Measurements from ENCODE around the gene ZBED6. TPM values are rescaled to one million over a fixed set of nuclear protein-coding genes. Genes with fewer than 3 reads are reported as not detected.

Gene ZBED6
- total RNA-seq, 2 donors from 2014 or later: 19.1 to 31.2 TPM

DNA sequence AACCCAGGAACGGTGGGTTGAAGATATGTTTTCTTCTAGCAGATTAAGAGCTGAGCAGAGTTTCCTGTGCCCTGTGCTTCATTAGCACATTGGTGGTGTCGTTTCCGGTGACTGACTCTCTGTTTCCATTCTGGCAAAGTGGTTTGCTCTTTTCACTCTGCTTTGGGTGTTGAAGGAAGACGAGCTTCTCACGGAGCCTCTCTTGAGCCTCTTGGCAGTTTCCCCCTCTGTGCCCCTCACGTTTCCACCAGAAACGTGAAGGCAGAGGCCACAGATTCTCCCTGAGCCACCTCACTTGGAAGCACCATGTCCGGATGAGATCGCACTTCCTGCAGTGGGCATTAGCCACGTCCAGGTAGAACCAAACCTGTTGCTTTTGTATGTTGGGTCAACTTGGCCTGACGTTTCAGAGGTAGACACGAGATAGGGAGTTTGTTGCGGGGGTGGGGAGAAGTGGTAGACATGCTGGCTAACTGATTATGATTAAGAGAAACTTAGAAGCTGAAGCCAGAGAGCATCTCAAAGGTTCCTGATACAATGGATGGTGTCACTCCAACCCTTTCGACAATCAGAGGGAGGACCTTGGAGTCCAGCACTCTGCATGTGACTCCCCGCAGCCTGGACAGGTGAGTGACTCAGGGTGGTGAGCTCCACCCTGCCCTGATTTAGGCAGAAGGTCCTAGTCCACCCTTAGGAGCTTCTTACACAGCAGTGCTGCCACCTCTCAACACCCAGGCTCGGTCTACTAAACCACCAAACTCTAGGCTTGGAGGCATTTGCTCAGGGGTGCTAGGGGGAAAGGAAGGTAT lies 30.2 kb upstream of the ZBED6 start, which contains the start of gene LAX1:
LAX1 (plus strand) TSS at position 155 of the 809 bp plus-strand sequence; CDS start at position 538, 383 bp downstream.
- Histone ChIP-seq H3K27ac (no peak within 1 kb of the TSS), H3K27me3 (replicated peaks; ENCODE audit: insufficient read depth) (no peaks in the 10 kb centered on the region), H3K36me3 (no peaks in the 10 kb centered on the region), H3K4me1 (ENCODE audit: control insufficient read depth in 1 of 2, low read depth in 2 of 2) (peaks cover 0 to 4% of the 10 kb centered on the region in 2 donors), H3K9me3 (no peaks in the 10 kb centered on the region), H3K4me3 (peak within 1 kb of the TSS; percentile 41)
- TF ChIP-seq, protein P1, sequence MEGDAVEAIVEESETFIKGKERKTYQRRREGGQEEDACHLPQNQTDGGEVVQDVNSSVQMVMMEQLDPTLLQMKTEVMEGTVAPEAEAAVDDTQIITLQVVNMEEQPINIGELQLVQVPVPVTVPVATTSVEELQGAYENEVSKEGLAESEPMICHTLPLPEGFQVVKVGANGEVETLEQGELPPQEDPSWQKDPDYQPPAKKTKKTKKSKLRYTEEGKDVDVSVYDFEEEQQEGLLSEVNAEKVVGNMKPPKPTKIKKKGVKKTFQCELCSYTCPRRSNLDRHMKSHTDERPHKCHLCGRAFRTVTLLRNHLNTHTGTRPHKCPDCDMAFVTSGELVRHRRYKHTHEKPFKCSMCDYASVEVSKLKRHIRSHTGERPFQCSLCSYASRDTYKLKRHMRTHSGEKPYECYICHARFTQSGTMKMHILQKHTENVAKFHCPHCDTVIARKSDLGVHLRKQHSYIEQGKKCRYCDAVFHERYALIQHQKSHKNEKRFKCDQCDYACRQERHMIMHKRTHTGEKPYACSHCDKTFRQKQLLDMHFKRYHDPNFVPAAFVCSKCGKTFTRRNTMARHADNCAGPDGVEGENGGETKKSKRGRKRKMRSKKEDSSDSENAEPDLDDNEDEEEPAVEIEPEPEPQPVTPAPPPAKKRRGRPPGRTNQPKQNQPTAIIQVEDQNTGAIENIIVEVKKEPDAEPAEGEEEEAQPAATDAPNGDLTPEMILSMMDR (IDR thresholded peaks at IDR 0.05): no peak
- ATAC-seq (ENCODE audit: insufficient number of reproducible peaks, low FRiP score, low read depth): no peak
- no peak for DNase-seq (ENCODE audit: low spot score)

DNA sequence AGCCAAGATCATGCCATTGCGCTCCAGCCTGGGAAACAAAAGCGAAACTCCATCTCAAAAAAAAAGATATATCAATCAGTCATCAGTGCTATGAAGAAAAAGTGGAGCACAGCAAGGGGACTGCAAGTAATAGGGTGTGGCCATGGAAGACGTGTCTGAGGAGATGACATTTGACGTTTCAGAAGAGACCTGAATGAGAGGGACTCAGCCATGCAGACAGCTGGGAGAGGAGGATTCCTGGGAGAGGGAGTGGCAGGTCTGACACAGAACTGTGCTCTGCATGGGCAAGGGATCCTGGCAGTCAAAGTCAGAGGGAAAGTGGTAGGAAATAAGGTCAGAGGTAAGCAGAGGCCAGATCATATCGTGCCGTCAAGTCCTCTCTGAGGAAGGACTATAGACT lies 27.2 kb upstream of the ZBED6 start:
- Histone ChIP-seq H3K27me3 (replicated peaks; ENCODE audit: insufficient read depth) (no peaks in the 10 kb centered on the region), H3K27ac (no peak overlapping the region), H3K36me3 (no peaks in the 10 kb centered on the region), H3K9me3 (no peaks in the 10 kb centered on the region), H3K4me3 (no peak overlapping the region), H3K4me1 (ENCODE audit: control insufficient read depth in 1 of 2, low read depth in 2 of 2) (peaks cover 0 to 9% of the 10 kb centered on the region in 2 donors)
- DNase-seq (ENCODE audit: low spot score) (no peak), ATAC-seq (ENCODE audit: insufficient number of reproducible peaks, low FRiP score, low read depth) (no peak)
- TF ChIP-seq, protein P1 (IDR thresholded peaks at IDR 0.05): no peak

DNA sequence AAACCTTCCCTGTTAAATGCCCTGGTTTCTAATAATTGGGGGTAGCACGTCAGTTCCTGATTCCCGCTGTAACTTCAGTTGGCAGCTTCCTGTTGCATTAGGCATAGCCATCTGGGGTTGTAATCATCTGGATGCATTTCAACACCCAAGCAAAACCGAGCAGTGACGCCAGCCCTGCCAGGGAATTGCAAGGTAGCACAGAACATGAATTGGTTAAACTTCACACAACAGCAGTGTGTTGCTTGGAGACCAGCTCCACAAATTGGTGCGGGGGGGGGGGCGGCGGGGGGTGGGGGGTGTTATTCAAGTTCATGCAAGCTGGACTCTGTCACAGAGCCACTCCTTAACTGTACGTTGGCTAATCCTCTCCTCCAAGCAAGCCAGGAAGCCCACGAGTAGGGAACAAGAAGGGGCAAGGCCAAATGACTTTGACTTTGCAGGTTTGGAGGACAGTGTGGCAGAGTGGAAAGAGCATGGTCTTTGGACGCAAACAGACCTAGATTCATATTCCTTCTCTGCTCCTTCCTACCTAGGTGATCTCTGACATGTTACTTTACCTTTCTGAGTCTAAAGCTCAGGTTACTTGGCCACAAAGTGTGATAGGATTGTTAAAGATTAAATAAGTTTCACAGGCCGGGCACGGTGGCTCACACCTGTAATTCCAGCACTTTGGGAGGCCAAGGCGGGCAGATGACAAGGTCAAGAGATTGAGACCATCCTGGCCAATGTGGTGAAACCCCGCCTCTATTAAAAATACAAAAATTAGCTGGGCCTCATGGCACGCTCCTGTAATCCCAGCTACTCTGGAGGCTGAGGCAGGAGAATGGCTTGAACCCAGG lies 25.7 kb upstream of the ZBED6 start:
- no peaks in the 10 kb centered on the region for H3K27me3 ChIP-seq (replicated peaks; ENCODE audit: insufficient read depth)
- TF ChIP-seq, protein P1 (IDR thresholded peaks at IDR 0.05): no peak
- no peaks in the 10 kb centered on the region for H3K9me3 ChIP-seq
- H3K4me3 ChIP-seq: peak overlapping the region; percentile 55
- ATAC-seq (ENCODE audit: insufficient number of reproducible peaks, low FRiP score, low read depth): peak; percentile 69
- no peaks in the 10 kb centered on the region for H3K36me3 ChIP-seq
- peak; percentile 61 for DNase-seq (ENCODE audit: low spot score)
- H3K4me1 ChIP-seq (ENCODE audit: control insufficient read depth in 1 of 2, low read depth in 2 of 2): peaks cover 0 to 9% of the 10 kb centered on the region in 2 donors
- peak overlapping the region; percentile 51 to 53 for H3K27ac ChIP-seq

DNA sequence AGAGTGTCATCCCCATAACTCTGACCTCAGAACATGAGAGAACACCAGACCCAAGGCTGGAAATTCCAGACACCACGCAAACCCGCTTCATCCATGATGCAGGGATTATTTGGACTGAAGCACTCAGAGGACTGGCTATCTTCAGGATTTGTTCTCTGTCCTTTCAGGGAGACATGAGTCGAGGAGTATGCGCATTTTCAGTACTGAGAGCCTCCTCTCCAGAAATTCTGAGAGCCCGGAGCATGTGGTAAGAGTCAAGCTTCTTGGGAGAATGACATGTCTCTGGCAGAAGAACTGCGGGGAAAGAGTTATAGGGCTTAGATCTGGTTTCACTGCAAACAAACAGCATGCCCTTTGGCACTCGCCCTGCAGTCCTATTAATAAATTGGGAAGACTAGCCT lies 23.5 kb upstream of the ZBED6 start:
- DNase-seq (ENCODE audit: low spot score) (no peak), ATAC-seq (ENCODE audit: insufficient number of reproducible peaks, low FRiP score, low read depth) (no peak)
- H3K4me1 ChIP-seq (ENCODE audit: control insufficient read depth in 1 of 2, low read depth in 2 of 2): peaks cover 0 to 9% of the 10 kb centered on the region in 2 donors
- no peaks in the 10 kb centered on the region for H3K9me3 ChIP-seq
- no peaks in the 10 kb centered on the region for H3K27me3 ChIP-seq (replicated peaks; ENCODE audit: insufficient read depth)
- TF ChIP-seq, protein P1 (IDR thresholded peaks at IDR 0.05): no peak
- H3K27ac ChIP-seq: no peak overlapping the region
- no peak overlapping the region for H3K4me3 ChIP-seq
- no peaks in the 10 kb centered on the region for H3K36me3 ChIP-seq

DNA sequence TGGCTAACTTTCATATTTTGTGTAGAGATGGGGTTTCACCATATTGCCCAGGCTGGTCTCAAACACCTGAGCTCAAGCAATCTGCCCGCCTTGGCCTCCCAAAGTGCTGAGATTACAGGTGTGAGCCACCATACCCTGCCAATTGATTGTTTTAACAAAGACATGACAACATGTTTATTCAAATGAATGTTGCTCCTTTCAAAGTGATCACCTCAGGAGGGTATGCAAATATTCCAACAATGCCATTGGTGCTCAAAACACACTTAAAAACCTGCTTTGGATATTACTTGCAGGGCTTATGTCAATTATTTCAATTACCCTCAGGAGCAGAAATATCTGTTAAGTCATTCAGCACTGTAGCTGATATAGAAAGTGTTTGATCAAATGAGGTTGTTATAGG lies 22.6 kb upstream of the ZBED6 start:
- Histone ChIP-seq H3K4me3 (no peak overlapping the region), H3K27me3 (replicated peaks; ENCODE audit: insufficient read depth) (no peaks in the 10 kb centered on the region), H3K27ac (no peak overlapping the region), H3K9me3 (no peaks in the 10 kb centered on the region), H3K36me3 (no peaks in the 10 kb centered on the region), H3K4me1 (ENCODE audit: control insufficient read depth in 1 of 2, low read depth in 2 of 2) (peaks cover 0 to 9% of the 10 kb centered on the region in 2 donors)
- TF ChIP-seq, protein P1 (IDR thresholded peaks at IDR 0.05): no peak
- ATAC-seq (ENCODE audit: insufficient number of reproducible peaks, low FRiP score, low read depth): no peak
- DNase-seq (ENCODE audit: low spot score): no peak
